Sigmoid colon (tissue), 4 donors: ENCODE measurements around the gene LTO1.

ENCODE experiments used
- CTCF ChIP-seq, 4 experiments: fragments of 450-650 bp in 3 of 4; fragments of 200-600 bp in 1 of 4; IDR thresholded peaks; one replicate each; pipeline ENCODE4 v1.5.1; 2016 to 2019; ENCODE audit warnings: antibody characterized with exemption in 4 of 4, mild to moderate bottlenecking in 3 of 4, moderate library complexity in 2 of 4
- POLR2AphosphoS5 ChIP-seq, 4 donors: sonication (generic); formaldehyde crosslinking; IDR thresholded peaks; one replicate each; pipeline ENCODE4 v1.6.1; 2017; ENCODE audit warnings: antibody characterized with exemption in 4 of 4

GRCh38 chr11:69665669-69666068, 9.5 kb downstream of the LTO1 start:
- TF ChIP-seq CTCF (IDR thresholded peaks at IDR 0.05) = no peak
- TF ChIP-seq POLR2AphosphoS5 (IDR thresholded peaks at IDR 0.05) = no peak
